ENCODE data around the gene ADARB2. TPM values are rescaled to one million over a fixed set of nuclear protein-coding genes. Genes with fewer than 3 reads are reported as not detected.

ADARB2 gene
- total RNA-seq, 3 donors from 2014 or later, result 0.03 to 0.05 TPM; not detected in 1

DNA sequence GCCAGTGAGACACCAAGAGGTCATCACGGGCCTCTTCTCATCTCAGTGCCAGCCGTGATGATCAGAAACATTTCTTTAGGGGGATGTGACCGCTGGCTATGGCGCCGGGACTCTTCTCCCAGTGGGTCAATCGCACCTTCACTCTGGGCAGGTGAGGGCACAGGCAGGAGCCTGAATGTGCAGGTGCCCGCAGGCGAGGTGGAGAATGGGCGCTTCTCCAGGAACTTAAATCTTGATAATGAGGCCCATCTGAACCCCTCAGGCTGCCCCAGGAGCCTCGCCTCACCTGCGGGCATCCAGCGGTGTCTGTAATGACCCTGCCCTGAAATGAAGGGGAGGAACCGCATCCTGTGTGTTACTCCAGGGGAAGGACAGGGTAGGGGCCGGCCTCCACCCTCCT is 204.7 kb downstream of the ADARB2 start:
- H3K4me3 Mint-ChIP-seq, result no peak overlapping the region
- DNase-seq, result no peak
- H3K4me1 Mint-ChIP-seq (ENCODE audit: low read depth), result no peaks in the 10 kb centered on the region

DNA sequence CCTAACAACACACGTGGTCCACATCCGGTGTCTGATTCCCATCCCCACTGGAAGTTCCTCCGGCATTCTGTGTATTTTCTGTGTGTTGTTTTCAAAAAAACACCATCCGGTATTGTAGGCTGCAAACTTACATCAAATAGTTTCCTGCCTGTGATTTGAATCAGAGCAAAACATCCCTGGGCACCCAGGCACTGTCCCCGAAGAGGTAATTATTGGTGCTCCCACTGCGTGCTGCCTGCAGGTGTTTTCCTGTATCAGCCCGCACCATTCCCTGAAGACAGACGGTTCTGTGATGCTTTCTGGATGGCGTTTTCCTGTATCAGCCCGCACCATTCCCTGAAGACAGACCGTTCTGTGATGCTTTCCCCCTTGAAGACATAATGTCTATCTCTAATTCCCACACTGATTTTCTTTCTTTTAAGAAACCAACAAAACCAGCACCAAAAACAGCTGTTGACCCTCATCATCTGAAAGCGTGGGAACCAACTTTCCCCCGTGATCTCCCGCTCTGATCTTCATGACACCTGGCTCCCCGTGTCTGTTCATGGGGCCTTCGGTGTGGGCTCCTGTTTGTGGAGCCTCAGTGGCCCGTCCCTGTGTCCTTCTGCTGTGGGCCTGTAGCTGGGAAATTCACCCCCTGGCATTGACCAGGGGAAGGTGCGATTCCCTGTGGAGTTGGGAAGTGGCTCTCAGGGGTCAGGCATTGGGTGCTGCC is 205.3 kb downstream of the ADARB2 start:
- ATAC-seq (no peak), DNase-seq (no peak)
- no peaks in the 10 kb centered on the region for H3K4me1 Mint-ChIP-seq (ENCODE audit: low read depth)
- H3K9me3 Mint-ChIP-seq, result no peaks in the 10 kb centered on the region
- H3K36me3 Mint-ChIP-seq (ENCODE audit: insufficient read depth), result no peaks in the 10 kb centered on the region
- H3K4me3 Mint-ChIP-seq, result no peak overlapping the region
- peaks cover 21% of the 10 kb centered on the region for H3K27me3 Mint-ChIP-seq (ENCODE audit: low read depth)

More for the DNA sequence above, 204.7 kb downstream of the ADARB2 start:
- peaks cover 18% of the 10 kb centered on the region for H3K27me3 Mint-ChIP-seq (ENCODE audit: low read depth)
- no peaks in the 10 kb centered on the region for H3K9me3 Mint-ChIP-seq
- no peak for ATAC-seq
- no peaks in the 10 kb centered on the region for H3K36me3 Mint-ChIP-seq (ENCODE audit: insufficient read depth)

DNA sequence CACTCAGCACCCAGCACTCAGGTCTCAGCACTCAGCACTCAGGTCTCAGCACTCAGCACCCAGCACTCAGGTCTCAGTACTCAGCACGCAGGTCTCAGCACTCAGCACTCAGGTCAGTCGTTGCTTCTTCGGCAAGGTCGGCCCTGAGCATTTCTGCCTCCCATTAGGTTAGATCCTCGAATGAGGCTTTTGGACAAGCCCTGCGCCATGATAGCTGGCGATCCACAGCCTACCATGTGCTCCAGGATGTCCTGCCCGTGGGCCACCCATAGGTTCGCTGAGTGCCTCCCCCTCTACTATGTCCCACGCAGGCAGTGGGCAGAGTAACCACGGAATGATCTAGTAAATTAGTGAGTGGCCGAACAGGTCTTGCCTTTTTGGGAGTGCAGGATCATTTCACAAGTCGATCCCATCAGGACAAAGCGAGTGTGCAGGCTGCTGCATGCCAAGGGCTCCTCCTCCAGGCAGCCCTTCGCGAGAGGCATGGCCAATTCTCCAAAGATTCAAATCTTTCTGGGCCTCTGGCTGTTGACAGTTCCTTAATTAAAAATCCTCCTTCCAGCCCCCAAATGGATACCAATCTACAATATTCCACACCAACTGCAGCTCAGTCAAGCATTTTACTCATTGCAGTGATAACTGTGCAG is 206.3 kb downstream of the ADARB2 start:
- no peaks in the 10 kb centered on the region for H3K9me3 Mint-ChIP-seq
- H3K4me3 Mint-ChIP-seq, result no peak overlapping the region
- H3K27me3 Mint-ChIP-seq (ENCODE audit: low read depth), result peaks cover 21% of the 10 kb centered on the region
- no peaks in the 10 kb centered on the region for H3K36me3 Mint-ChIP-seq (ENCODE audit: insufficient read depth)
- no peaks in the 10 kb centered on the region for H3K4me1 Mint-ChIP-seq (ENCODE audit: low read depth)
- ATAC-seq (no peak), DNase-seq (no peak)

- Mint-ChIP-seq H3K36me3 (ENCODE audit: insufficient read depth) (no peaks in the 10 kb centered on the region), H3K27me3 (ENCODE audit: low read depth) (peaks cover 26% of the 10 kb centered on the region), H3K9me3 (no peaks in the 10 kb centered on the region), H3K4me3 (no peak overlapping the region), H3K4me1 (ENCODE audit: low read depth) (no peaks in the 10 kb centered on the region)
- ATAC-seq, result peak in 1 of 2 donors; percentile 10
- DNase-seq, result no peak
Observed at GRCh38 chr10:1529806-1530413, 207.4 kb downstream of the ADARB2 start.

- peaks cover 17% of the 10 kb centered on the region for H3K27me3 Mint-ChIP-seq (ENCODE audit: low read depth)
- H3K36me3 Mint-ChIP-seq (ENCODE audit: insufficient read depth), result no peaks in the 10 kb centered on the region
- ATAC-seq (no peak), DNase-seq (no peak)
- no peaks in the 10 kb centered on the region for H3K4me1 Mint-ChIP-seq (ENCODE audit: low read depth)
- no peak overlapping the region for H3K4me3 Mint-ChIP-seq
- H3K9me3 Mint-ChIP-seq, result no peaks in the 10 kb centered on the region
Observed at GRCh38 chr10:1527951-1528350, 209.4 kb downstream of the ADARB2 start.

- Mint-ChIP-seq H3K27me3 (ENCODE audit: low read depth) (peaks cover 17% of the 10 kb centered on the region), H3K36me3 (ENCODE audit: insufficient read depth) (no peaks in the 10 kb centered on the region), H3K4me1 (ENCODE audit: low read depth) (no peaks in the 10 kb centered on the region), H3K4me3 (no peak overlapping the region), H3K9me3 (no peaks in the 10 kb centered on the region)
- DNase-seq, result no peak
- ATAC-seq, result no peak
Observed at GRCh38 chr10:1526436-1527055, 210.8 kb downstream of the ADARB2 start.

GRCh38 chr10:1525354-1526162 is 211.8 kb downstream of the ADARB2 start:
- H3K36me3 Mint-ChIP-seq (ENCODE audit: insufficient read depth), result no peaks in the 10 kb centered on the region
- no peak overlapping the region for H3K4me3 Mint-ChIP-seq
- no peaks in the 10 kb centered on the region for H3K4me1 Mint-ChIP-seq (ENCODE audit: low read depth)
- ATAC-seq (no peak), DNase-seq (no peak)
- H3K27me3 Mint-ChIP-seq (ENCODE audit: low read depth), result peaks cover 17% of the 10 kb centered on the region
- no peaks in the 10 kb centered on the region for H3K9me3 Mint-ChIP-seq

DNA sequence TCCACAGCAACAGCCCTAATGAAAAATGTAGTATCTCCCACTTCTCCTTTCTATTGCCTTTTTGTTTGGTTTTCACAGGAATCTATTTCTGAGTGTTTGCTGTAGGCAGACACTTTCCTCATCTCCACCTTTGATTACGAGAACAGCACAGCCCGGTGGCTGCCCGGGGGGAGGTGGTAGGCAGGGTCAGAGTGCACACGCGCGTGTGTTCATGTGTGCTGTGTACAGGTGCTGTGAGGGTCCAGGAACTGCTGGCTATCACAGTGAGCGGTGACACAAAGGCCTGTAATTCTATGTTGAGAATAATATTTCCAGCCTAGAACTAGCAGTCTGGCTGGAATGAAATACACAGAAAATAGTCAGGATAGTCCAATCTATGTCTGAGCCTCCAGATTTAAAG is 212.8 kb downstream of the ADARB2 start:
- no peak for DNase-seq
- ATAC-seq, result no peak
- Mint-ChIP-seq H3K4me3 (no peak overlapping the region), H3K9me3 (no peaks in the 10 kb centered on the region), H3K27me3 (ENCODE audit: low read depth) (peaks cover 8% of the 10 kb centered on the region), H3K36me3 (ENCODE audit: insufficient read depth) (no peaks in the 10 kb centered on the region), H3K4me1 (ENCODE audit: low read depth) (no peaks in the 10 kb centered on the region)

GRCh38 chr10:1523221-1523620 is 214.1 kb downstream of the ADARB2 start:
- Mint-ChIP-seq H3K36me3 (ENCODE audit: insufficient read depth) (no peaks in the 10 kb centered on the region), H3K4me3 (no peak overlapping the region), H3K4me1 (ENCODE audit: low read depth) (no peaks in the 10 kb centered on the region), H3K9me3 (no peaks in the 10 kb centered on the region), H3K27me3 (ENCODE audit: low read depth) (peaks cover 8% of the 10 kb centered on the region)
- ATAC-seq (no peak), DNase-seq (no peak)

GRCh38 chr10:1522237-1522636 is 215.1 kb downstream of the ADARB2 start:
- no peak for DNase-seq
- Mint-ChIP-seq H3K4me3 (no peak overlapping the region), H3K4me1 (ENCODE audit: low read depth) (no peaks in the 10 kb centered on the region), H3K9me3 (no peaks in the 10 kb centered on the region), H3K36me3 (ENCODE audit: insufficient read depth) (no peaks in the 10 kb centered on the region), H3K27me3 (ENCODE audit: low read depth) (peaks cover 5% of the 10 kb centered on the region)
- no peak for ATAC-seq

DNA sequence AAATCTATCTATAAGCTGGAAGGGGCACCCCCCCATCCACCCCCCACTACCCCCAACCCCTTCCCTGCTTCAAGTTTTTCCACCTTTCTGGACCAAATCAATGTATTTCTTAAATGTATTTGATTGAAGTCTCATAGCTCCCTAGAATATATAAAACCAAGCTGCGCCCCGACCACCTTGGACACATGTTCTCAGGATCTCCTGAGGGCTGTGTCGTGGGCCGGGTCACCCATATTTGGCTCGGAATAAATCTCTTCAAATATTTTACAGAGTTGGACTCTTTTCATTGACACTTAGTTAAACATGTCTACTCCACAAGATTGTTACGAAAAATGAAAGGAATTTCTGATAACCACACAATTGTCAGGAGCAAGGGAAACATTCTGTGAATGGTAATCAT is 215.6 kb downstream of the ADARB2 start:
- no peak for DNase-seq
- no peaks in the 10 kb centered on the region for H3K4me1 Mint-ChIP-seq (ENCODE audit: low read depth)
- H3K27me3 Mint-ChIP-seq (ENCODE audit: low read depth), result peaks cover 5% of the 10 kb centered on the region
- no peak overlapping the region for H3K4me3 Mint-ChIP-seq
- no peaks in the 10 kb centered on the region for H3K9me3 Mint-ChIP-seq
- H3K36me3 Mint-ChIP-seq (ENCODE audit: insufficient read depth), result no peaks in the 10 kb centered on the region
- ATAC-seq, result no peak

GRCh38 chr10:1520909-1521565 is 216.3 kb downstream of the ADARB2 start:
- H3K36me3 Mint-ChIP-seq (ENCODE audit: insufficient read depth), result no peaks in the 10 kb centered on the region
- no peaks in the 10 kb centered on the region for H3K4me1 Mint-ChIP-seq (ENCODE audit: low read depth)
- H3K4me3 Mint-ChIP-seq, result no peak overlapping the region
- DNase-seq (no peak), ATAC-seq (no peak)
- H3K27me3 Mint-ChIP-seq (ENCODE audit: low read depth), result peaks cover 5% of the 10 kb centered on the region
- no peaks in the 10 kb centered on the region for H3K9me3 Mint-ChIP-seq

GRCh38 chr10:1519391-1519790 is 217.9 kb downstream of the ADARB2 start:
- H3K4me1 Mint-ChIP-seq (ENCODE audit: low read depth), result no peaks in the 10 kb centered on the region
- H3K36me3 Mint-ChIP-seq (ENCODE audit: insufficient read depth), result no peaks in the 10 kb centered on the region

GRCh38 chr10:1517684-1518083 is 219.6 kb downstream of the ADARB2 start:
- H3K36me3 Mint-ChIP-seq (ENCODE audit: insufficient read depth), result no peaks in the 10 kb centered on the region
- H3K27me3 Mint-ChIP-seq (ENCODE audit: low read depth), result no peaks in the 10 kb centered on the region
- H3K9me3 Mint-ChIP-seq, result no peaks in the 10 kb centered on the region
- no peaks in the 10 kb centered on the region for H3K4me1 Mint-ChIP-seq (ENCODE audit: low read depth)
- DNase-seq, result no peak
- H3K4me3 Mint-ChIP-seq, result no peak overlapping the region
- no peak for ATAC-seq

More at GRCh38 chr10:1519391-1519790, 217.9 kb downstream of the ADARB2 start:
- DNase-seq, result no peak
- ATAC-seq, result no peak
- H3K27me3 Mint-ChIP-seq (ENCODE audit: low read depth), result no peaks in the 10 kb centered on the region
- no peaks in the 10 kb centered on the region for H3K9me3 Mint-ChIP-seq
- H3K4me3 Mint-ChIP-seq, result no peak overlapping the region
